Measurements from ENCODE around the gene RPL22.
"Not testable (repeated sequence)": the region's sequence is repeated elsewhere in the genome, so short reads cannot be mapped to it uniquely, and the experiment has no call there.

RPL22 gene

DNA sequence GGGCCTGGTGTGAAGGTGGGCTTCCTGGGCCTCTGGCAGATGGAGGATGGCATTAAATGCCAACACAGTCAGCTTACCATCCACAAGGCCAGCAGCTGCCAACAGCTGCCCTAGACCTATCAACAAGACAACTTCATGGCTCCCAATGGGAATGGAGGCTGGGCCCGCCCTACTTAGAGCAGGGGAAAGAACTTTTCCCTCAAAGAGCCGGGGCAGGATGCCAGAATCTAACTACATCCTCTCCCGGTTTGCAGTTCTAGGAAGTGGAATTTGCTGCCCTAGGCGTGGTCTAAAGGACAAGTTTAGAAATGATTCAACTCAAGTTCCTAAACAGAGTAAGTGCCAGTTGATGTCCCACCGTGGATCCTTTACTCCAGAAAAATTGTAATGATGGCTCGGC lies 23.2 kb upstream of the RPL22 start:
- Histone ChIP-seq H3K27ac (no peak overlapping the region), H3K4me3 (IDR thresholded peaks at IDR 0.05; ENCODE audit: insufficient read depth, low read depth, low read length) (no peak overlapping the region), H3K79me2 (ENCODE audit: insufficient read depth, low read depth) (no peaks in the 10 kb centered on the region), H3K4me1 (ENCODE audit: low read depth, poor library complexity, severe bottlenecking) (peaks cover 10% of the 10 kb centered on the region), H3K4me2 (no peak overlapping the region), H3K27me3 (ENCODE audit: insufficient read depth, low read depth) (no peaks in the 10 kb centered on the region), H3K9ac (no peak overlapping the region), H3K36me3 (ENCODE audit: insufficient read depth) (no peaks in the 10 kb centered on the region; the same call in 1 of the 2 replicates), H4K20me1 (ENCODE audit: insufficient read depth) (no peaks in the 10 kb centered on the region), H2AFZ (ENCODE audit: low read depth) (no peak overlapping the region)
- TF ChIP-seq, protein P1, sequence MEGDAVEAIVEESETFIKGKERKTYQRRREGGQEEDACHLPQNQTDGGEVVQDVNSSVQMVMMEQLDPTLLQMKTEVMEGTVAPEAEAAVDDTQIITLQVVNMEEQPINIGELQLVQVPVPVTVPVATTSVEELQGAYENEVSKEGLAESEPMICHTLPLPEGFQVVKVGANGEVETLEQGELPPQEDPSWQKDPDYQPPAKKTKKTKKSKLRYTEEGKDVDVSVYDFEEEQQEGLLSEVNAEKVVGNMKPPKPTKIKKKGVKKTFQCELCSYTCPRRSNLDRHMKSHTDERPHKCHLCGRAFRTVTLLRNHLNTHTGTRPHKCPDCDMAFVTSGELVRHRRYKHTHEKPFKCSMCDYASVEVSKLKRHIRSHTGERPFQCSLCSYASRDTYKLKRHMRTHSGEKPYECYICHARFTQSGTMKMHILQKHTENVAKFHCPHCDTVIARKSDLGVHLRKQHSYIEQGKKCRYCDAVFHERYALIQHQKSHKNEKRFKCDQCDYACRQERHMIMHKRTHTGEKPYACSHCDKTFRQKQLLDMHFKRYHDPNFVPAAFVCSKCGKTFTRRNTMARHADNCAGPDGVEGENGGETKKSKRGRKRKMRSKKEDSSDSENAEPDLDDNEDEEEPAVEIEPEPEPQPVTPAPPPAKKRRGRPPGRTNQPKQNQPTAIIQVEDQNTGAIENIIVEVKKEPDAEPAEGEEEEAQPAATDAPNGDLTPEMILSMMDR (conservative IDR thresholded peaks at IDR 0.05; ENCODE audit: low read depth, low read length) = no peak

DNA sequence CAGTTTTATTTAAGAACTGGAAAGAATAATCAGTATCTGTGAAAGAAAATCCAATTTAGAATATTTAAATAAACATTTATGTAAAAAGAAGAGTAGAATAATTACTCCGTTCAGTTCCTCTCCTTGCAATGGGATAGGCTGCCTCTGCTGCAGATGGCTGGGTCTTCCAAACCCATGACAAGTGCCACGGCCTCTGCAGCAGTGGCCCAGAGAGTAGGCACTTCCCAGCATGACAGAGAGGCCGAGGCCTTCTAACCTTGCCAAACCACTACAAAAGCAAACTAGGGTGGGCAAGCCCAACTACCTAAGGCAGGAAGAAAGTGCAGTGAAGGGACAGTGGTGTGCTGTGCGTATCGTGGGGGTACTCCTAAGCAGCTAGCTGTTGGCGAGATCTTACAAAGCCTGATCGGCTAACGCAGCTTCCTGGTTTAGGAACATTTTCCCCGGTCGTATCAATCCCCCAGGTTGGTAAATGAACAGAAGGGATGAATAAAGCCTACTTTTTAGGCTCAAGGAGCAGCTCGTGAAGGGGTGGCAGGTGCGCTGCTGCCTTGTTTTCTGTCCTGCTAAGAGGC lies 21.9 kb upstream of the RPL22 start:
- Histone ChIP-seq H3K79me2 (ENCODE audit: insufficient read depth, low read depth) (no peaks in the 10 kb centered on the region), H3K27ac (no peak overlapping the region), H3K27me3 (ENCODE audit: insufficient read depth, low read depth) (no peaks in the 10 kb centered on the region), H3K4me3 (IDR thresholded peaks at IDR 0.05; ENCODE audit: insufficient read depth, low read depth, low read length) (no peak overlapping the region), H3K4me1 (ENCODE audit: low read depth, poor library complexity, severe bottlenecking) (peaks cover 10% of the 10 kb centered on the region), H3K9ac (no peak overlapping the region), H2AFZ (ENCODE audit: low read depth) (no peak overlapping the region), H3K4me2 (no peak overlapping the region), H3K36me3 (ENCODE audit: insufficient read depth) (no peaks in the 10 kb centered on the region), H4K20me1 (ENCODE audit: insufficient read depth) (no peaks in the 10 kb centered on the region)
- TF ChIP-seq, protein P1 (conservative IDR thresholded peaks at IDR 0.05; ENCODE audit: low read depth, low read length) = no peak

DNA sequence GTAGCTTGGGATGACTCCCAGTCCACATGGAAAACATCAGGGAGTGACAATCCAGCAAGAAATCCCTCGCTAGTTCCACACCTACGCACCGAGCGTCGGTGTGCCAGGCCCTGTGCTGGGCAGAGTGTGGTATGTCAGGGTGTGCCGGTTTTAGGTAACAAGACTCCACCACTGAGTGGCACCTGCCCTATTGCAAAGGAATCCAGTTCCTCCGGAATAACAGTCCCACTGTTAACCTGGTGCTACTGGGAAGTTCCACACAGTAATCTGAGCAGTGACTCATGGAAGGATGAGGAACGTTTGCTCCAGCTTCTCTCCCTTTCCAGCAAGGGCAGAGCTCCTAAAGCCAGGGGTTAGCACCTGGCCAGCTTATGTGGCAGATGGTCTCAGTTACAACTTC lies 20.8 kb upstream of the RPL22 start:
- H3K9ac ChIP-seq = no peak overlapping the region
- H3K4me2 ChIP-seq = no peak overlapping the region
- no peaks in the 10 kb centered on the region for H4K20me1 ChIP-seq (ENCODE audit: insufficient read depth)
- peaks cover 10% of the 10 kb centered on the region for H3K4me1 ChIP-seq (ENCODE audit: low read depth, poor library complexity, severe bottlenecking)
- no peak overlapping the region for H2AFZ ChIP-seq (ENCODE audit: low read depth)
- no peak overlapping the region for H3K27ac ChIP-seq
- H3K36me3 ChIP-seq (ENCODE audit: insufficient read depth) = no peaks in the 10 kb centered on the region
- H3K27me3 ChIP-seq (ENCODE audit: insufficient read depth, low read depth) = no peaks in the 10 kb centered on the region
- H3K4me3 ChIP-seq (IDR thresholded peaks at IDR 0.05; ENCODE audit: insufficient read depth, low read depth, low read length) = no peak overlapping the region
- no peaks in the 10 kb centered on the region for H3K79me2 ChIP-seq (ENCODE audit: insufficient read depth, low read depth)
- TF ChIP-seq, protein P1 (conservative IDR thresholded peaks at IDR 0.05; ENCODE audit: low read depth, low read length) = no peak

DNA sequence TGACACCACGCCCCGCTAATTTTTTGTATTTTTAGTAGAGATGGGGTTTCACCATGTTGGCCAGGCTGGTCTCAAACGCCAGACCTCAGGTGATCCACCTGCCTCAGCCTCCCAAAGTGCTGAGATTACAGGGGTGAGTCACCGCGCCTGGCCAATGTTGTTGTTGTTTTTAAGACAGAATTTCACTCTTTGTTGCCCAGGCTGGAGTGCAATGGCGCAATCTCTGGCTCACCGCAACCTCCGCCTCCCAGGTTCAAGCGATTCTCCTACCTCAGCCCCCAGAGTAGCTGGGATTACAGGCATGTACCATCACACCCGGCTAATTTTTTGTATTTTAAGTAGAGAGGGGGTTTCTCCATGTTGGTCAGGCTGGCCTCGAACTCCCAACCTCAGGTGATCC lies 20.2 kb upstream of the RPL22 start:
- H3K27ac ChIP-seq, H3K9ac ChIP-seq: not testable (repeated sequence)

DNA sequence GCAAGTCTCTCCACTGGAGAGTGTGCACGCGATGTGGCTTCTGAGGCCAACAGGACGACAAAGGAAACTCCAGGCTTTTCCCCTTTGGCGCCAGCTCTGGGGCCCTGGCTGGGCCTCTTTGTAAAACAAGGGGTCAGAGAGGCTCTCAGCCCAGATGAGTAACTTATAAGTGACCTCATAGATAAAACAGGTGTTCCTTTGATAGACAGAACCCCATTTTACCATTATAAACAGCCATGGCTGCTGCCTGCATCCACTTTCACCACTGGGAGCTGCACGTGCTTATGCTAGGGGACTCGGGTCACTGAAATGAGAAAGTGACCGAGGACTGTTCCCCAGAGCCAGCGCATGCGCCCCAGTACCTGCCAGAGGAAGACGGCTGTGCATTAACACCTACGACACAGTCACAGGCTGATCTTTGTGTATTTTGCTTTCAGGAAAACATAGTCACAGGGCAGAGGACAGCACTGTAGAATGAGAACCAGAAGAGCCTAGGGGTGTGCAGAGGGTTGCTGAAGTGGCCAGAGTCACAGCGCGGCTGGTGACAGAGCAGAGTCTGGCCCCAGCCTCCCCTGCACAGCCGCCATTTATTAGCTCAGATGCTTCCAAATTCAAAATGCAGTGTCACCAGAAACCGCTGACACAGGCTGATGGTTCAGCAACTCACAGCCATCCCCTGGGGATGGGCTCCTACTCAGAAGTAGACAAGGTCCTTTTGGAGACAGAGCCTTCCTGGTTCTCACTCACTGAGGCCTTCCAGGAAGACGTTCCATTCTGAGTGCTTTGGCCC lies 19.2 kb upstream of the RPL22 start:
- Histone ChIP-seq H3K9ac (no peak overlapping the region), H3K36me3 (ENCODE audit: insufficient read depth) (no peaks in the 10 kb centered on the region), H4K20me1 (ENCODE audit: insufficient read depth) (no peaks in the 10 kb centered on the region), H3K27ac (no peak overlapping the region), H2AFZ (ENCODE audit: low read depth) (no peak overlapping the region), H3K79me2 (ENCODE audit: insufficient read depth, low read depth) (no peaks in the 10 kb centered on the region), H3K4me2 (no peak overlapping the region), H3K4me3 (IDR thresholded peaks at IDR 0.05; ENCODE audit: insufficient read depth, low read depth, low read length) (no peak overlapping the region), H3K27me3 (ENCODE audit: insufficient read depth, low read depth) (no peaks in the 10 kb centered on the region), H3K4me1 (ENCODE audit: low read depth, poor library complexity, severe bottlenecking) (peaks cover 10% of the 10 kb centered on the region)
- TF ChIP-seq, protein P1 (conservative IDR thresholded peaks at IDR 0.05; ENCODE audit: low read depth, low read length) = no peak

More for the DNA sequence above, 20.2 kb upstream of the RPL22 start:
- H2AFZ ChIP-seq (ENCODE audit: low read depth); H3K36me3 ChIP-seq (ENCODE audit: insufficient read depth); H3K4me3 ChIP-seq (IDR thresholded peaks at IDR 0.05; ENCODE audit: insufficient read depth, low read depth, low read length); H3K4me1 ChIP-seq (ENCODE audit: low read depth, poor library complexity, severe bottlenecking); H4K20me1 ChIP-seq (ENCODE audit: insufficient read depth); H3K27me3 ChIP-seq (ENCODE audit: insufficient read depth, low read depth); H3K79me2 ChIP-seq (ENCODE audit: insufficient read depth, low read depth); H3K4me2 ChIP-seq: not testable (repeated sequence)

All from KMS-11 (cell line).